SK-N-SH (cell line): Measurements from ENCODE around the gene CSTPP1. TPM values are rescaled to one million over a fixed set of nuclear protein-coding genes. Genes with fewer than 3 reads are reported as not detected.

ENCODE experiments used
- CTCF ChIA-PET: fragments of 300-600, 350-600 bp; formaldehyde crosslinking; extraction: SDS; loops from one replicate; lab custom pipeline; 2021; lab: Yijun Ruan, JAX
- POLR2A ChIA-PET: fragments of 350-600 bp; sonication (Branson Sonifier 250); formaldehyde crosslinking; extraction: SDS; loops from one replicate; lab custom pipeline; 2020; ENCODE audit warnings: antibody characterized with exemption, inconsistent platforms; lab: Yijun Ruan, JAX
- DNase-seq: peaks from one replicate; pipeline ENCODE4 v3.0.0; 2012
- H2AFZ ChIP-seq: fragments of 200-600 bp; sonication (generic); 2 replicates; pipeline ENCODE4 v1.8.1; 2016; ENCODE audit warnings: antibody characterized with exemption, mild to moderate bottlenecking, low read depth
- H3F3A ChIP-seq: fragments of 200-600 bp; sonication (generic); replicated peaks from 2 replicates; pipeline ENCODE3; 2016; ENCODE audit warnings: antibody characterized with exemption, mild to moderate bottlenecking; ENCODE audit not compliant: insufficient read depth
- H3K27ac ChIP-seq, 2 experiments: fragments of 200-500 bp in 1 of 2; fragments of 200-600 bp in 1 of 2; sonication (Bioruptor generic) in 1 of 2; sonication (generic), shearing (Covaris generic) in 1 of 2; 2 replicates each; pipeline versions ENCODE4 v1.5.1 to v1.6.1; 2014 to 2016; ENCODE audit warnings: low read depth in 2 of 2, inconsistent platforms in 1 of 2, low read length in 1 of 2, mild to moderate bottlenecking in 1 of 2, mixed read lengths in 1 of 2
- H3K27me3 ChIP-seq: fragments of 200-600 bp; sonication (generic), shearing (Covaris generic); 2 replicates; pipeline ENCODE4 v1.6.1; 2016; ENCODE audit warnings: mixed run types; ENCODE audit not compliant: insufficient read depth
- H3K36me3 ChIP-seq, 2 experiments: fragments of 200-500 bp in 1 of 2; fragments of 200-600 bp in 1 of 2; sonication (Bioruptor generic) in 1 of 2; sonication (generic) in 1 of 2; replicated peaks in 1 of 2; 2 replicates each; pipeline versions ENCODE3 to v1.5.1; 2014 to 2016; ENCODE audit warnings: low read length in 1 of 2, mild to moderate bottlenecking in 1 of 2; ENCODE audit not compliant: insufficient read depth in 2 of 2, control insufficient read depth in 1 of 2
- H3K4me1 ChIP-seq, 2 experiments: fragments of 200-500 bp in 1 of 2; fragments of 200-600 bp in 1 of 2; sonication (Bioruptor generic) in 1 of 2; sonication (generic), shearing (Covaris generic) in 1 of 2; 2 replicates each; pipeline versions ENCODE4 v1.5.1 to v1.6.1; 2014 to 2016; ENCODE audit warnings: low read depth in 1 of 2, low read length in 1 of 2, mixed run types in 1 of 2; ENCODE audit not compliant: insufficient read depth in 2 of 2, control insufficient read depth in 1 of 2
- H3K4me2 ChIP-seq: fragments of 200-600 bp; sonication (generic), shearing (Covaris generic); 2 replicates; pipeline ENCODE4 v1.6.1; 2017; ENCODE audit warnings: mixed run types
- H3K4me3 ChIP-seq, 2 experiments: fragments of 200-500 bp in 1 of 2; fragments of 200-600 bp in 1 of 2; sonication (Bioruptor generic) in 1 of 2; sonication (generic), shearing (Covaris generic) in 1 of 2; 2 replicates each; pipeline versions ENCODE4 v1.5.1 to v1.8.1; 2014 to 2016; ENCODE audit warnings: low read depth in 2 of 2, inconsistent platforms in 1 of 2, low read length in 1 of 2, mild to moderate bottlenecking in 1 of 2, mixed read lengths in 1 of 2, moderate library complexity in 1 of 2
- H3K79me2 ChIP-seq: fragments of 200-600 bp; sonication (generic); 2 replicates; pipeline ENCODE4 v1.8.1; 2017; ENCODE audit warnings: mild to moderate bottlenecking; ENCODE audit not compliant: insufficient read depth
- H3K9ac ChIP-seq: fragments of 200-600 bp; sonication (generic); 2 replicates; pipeline ENCODE4 v1.6.1; 2017; ENCODE audit warnings: mixed run types
- H3K9me2 ChIP-seq: fragments of 200-600 bp; sonication (generic); 2 replicates; pipeline ENCODE4 v1.6.1; 2017; ENCODE audit warnings: mixed run types
- H3K9me3 ChIP-seq: fragments of 200-600 bp; sonication (generic); 2 replicates; pipeline ENCODE4 v1.6.1; 2017; ENCODE audit warnings: mixed run types, mild to moderate bottlenecking, moderate library complexity
- H4K20me1 ChIP-seq: fragments of 200-600 bp; sonication (generic); 2 replicates; pipeline ENCODE4 v1.6.1; 2017; ENCODE audit warnings: mild to moderate bottlenecking, mixed run types; ENCODE audit not compliant: insufficient read depth
- CHD2 ChIP-seq: fragments of 150-350 bp; IDR thresholded peaks from 2 replicates; pipeline ENCODE4 v1.6.1; 2018; ENCODE audit warnings: low read length; ENCODE audit not compliant: partially characterized antibody
- EP300 ChIP-seq, 2 experiments: IDR thresholded peaks; 2 replicates each; pipeline versions ENCODE4 v1.4.0 to v1.6.1; 2012; ENCODE audit warnings: borderline replicate concordance in 1 of 2, low read depth in 1 of 2, low read length in 1 of 2
- FOSL2 ChIP-seq: IDR thresholded peaks from 2 replicates; pipeline ENCODE4 v1.4.0; 2012; ENCODE audit warnings: low read depth, mild to moderate bottlenecking, moderate library complexity, borderline replicate concordance
- FOXJ3 ChIP-seq: sonication (generic); formaldehyde crosslinking; IDR thresholded peaks from 2 replicates; pipeline ENCODE4 v1.5.1; 2020; ENCODE audit warnings: mild to moderate bottlenecking, missing genetic modification reagents
- GABPA ChIP-seq: IDR thresholded peaks from 2 replicates; pipeline ENCODE4 v1.4.0; 2012; ENCODE audit warnings: low read depth, mild to moderate bottlenecking
- GATA2 ChIP-seq: sonication (generic); formaldehyde crosslinking; IDR thresholded peaks from 2 replicates; pipeline ENCODE4 v1.5.0; 2020; ENCODE audit warnings: mild to moderate bottlenecking, missing genetic modification reagents
- JUND ChIP-seq: IDR thresholded peaks from 2 replicates; pipeline ENCODE4 v1.4.0; 2012
- MEF2A ChIP-seq: IDR thresholded peaks from 2 replicates; pipeline ENCODE4 v1.4.0; 2012; ENCODE audit warnings: low read depth, borderline replicate concordance
- MXI1 ChIP-seq: IDR thresholded peaks from 2 replicates; pipeline ENCODE4 v1.6.1; 2012; ENCODE audit warnings: mild to moderate bottlenecking, low read depth, low read length, improper control_type of control experiment
- NFIC ChIP-seq: IDR thresholded peaks from 2 replicates; pipeline ENCODE4 v1.4.0; 2012; ENCODE audit warnings: borderline replicate concordance
- POLR2AphosphoS5 ChIP-seq: IDR thresholded peaks from 2 replicates; pipeline ENCODE4 v1.6.1; 2012; ENCODE audit warnings: low read depth, low read length
- RXRA ChIP-seq: IDR thresholded peaks from 2 replicates; pipeline ENCODE4 v1.4.0; 2012; ENCODE audit warnings: low read depth, mild to moderate bottlenecking, borderline replicate concordance
- SMC3 ChIP-seq: IDR thresholded peaks from 2 replicates; pipeline ENCODE4 v1.6.1; 2012; ENCODE audit warnings: low read depth, low read length, improper control_type of control experiment
- TAF1 ChIP-seq: IDR thresholded peaks from 2 replicates; pipeline ENCODE4 v1.6.1; 2012; ENCODE audit warnings: low read depth, mild to moderate bottlenecking, low read length, moderate library complexity, borderline replicate concordance
- TCF12 ChIP-seq: IDR thresholded peaks from 2 replicates; pipeline ENCODE4 v1.4.0; 2012
- WGBS: methylation state at CpG from one replicate; pipeline ENCODE4 v1.1.6; 2017; ENCODE audit warnings: low lambda C conversion rate; 5-methylcytosine and 5-hydroxymethylcytosine counted together
- polyA plus RNA-seq, 3 experiments: library from polyadenylated mRNA; depleted of rRNA; stranded (reverse); fragments of >200 nt; gene quantifications; 2 replicates each; pipeline ENCODE4 v1.2.3, GENCODE V29; 2012
- TF ChIP-seq, protein P1 (sequence below): fragments of 200-600 bp; sonication (generic); IDR thresholded peaks from 2 replicates; pipeline ENCODE4 v1.6.1; 2017; ENCODE audit warnings: antibody characterized with exemption, mild to moderate bottlenecking, moderate library complexity
- TF ChIP-seq, protein P2 (sequence below): fragments of 150-350 bp; IDR thresholded peaks from 2 replicates; pipeline ENCODE4 v1.6.1; 2016; ENCODE audit warnings: mild to moderate bottlenecking, low read depth, low read length
- TF ChIP-seq, protein P3 (sequence below): IDR thresholded peaks from 2 replicates; pipeline ENCODE4 v1.4.0; 2012; ENCODE audit warnings: low read depth
- TF ChIP-seq, protein P4 (sequence below): IDR thresholded peaks from 2 replicates; pipeline ENCODE4 v1.4.0; 2012; ENCODE audit warnings: low read depth, borderline replicate concordance
- TF ChIP-seq, protein P5 (sequence below): IDR thresholded peaks from 2 replicates; pipeline ENCODE4; 2012

The CSTPP1 gene
- polyA plus RNA-seq, 1 of the 3 experiments (the other 2 are of a cell fraction): 85.7 TPM

DNA sequence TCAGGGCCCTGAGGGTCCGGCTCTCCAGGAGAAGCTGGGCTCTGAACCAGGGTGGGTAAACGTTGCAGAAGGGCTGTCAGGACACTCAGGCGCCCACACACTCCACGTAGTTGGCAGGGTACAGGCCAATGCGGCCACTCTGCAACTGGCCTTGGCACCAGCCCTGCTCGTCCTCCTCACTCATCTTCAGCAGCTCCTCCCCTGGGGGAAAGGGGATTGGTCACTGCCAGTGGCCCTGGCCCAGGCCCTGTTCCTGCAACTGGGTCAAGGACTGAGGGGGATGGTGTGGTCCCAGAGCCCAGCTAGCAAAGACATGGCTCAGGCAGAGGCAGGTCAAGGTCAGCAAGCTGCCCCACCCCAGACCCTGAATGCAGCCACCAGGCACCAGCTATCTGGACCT lies 241.3 kb downstream of the CSTPP1 start:
- H3K27me3 ChIP-seq: no peaks in the 10 kb centered on the region
- TF ChIP-seq EP300 (IDR thresholded peaks at IDR 0.05; ENCODE audit: borderline replicate concordance in 1 of 2, low read depth in 1 of 2, low read length in 1 of 2) (no peak), TAF1 (no peak), FOSL2 (no peak), SMC3 (no peak), TCF12 (no peak), CHD2 (no peak)
- TF ChIP-seq, protein P1, sequence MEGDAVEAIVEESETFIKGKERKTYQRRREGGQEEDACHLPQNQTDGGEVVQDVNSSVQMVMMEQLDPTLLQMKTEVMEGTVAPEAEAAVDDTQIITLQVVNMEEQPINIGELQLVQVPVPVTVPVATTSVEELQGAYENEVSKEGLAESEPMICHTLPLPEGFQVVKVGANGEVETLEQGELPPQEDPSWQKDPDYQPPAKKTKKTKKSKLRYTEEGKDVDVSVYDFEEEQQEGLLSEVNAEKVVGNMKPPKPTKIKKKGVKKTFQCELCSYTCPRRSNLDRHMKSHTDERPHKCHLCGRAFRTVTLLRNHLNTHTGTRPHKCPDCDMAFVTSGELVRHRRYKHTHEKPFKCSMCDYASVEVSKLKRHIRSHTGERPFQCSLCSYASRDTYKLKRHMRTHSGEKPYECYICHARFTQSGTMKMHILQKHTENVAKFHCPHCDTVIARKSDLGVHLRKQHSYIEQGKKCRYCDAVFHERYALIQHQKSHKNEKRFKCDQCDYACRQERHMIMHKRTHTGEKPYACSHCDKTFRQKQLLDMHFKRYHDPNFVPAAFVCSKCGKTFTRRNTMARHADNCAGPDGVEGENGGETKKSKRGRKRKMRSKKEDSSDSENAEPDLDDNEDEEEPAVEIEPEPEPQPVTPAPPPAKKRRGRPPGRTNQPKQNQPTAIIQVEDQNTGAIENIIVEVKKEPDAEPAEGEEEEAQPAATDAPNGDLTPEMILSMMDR: no peak
- TF ChIP-seq, protein P2, sequence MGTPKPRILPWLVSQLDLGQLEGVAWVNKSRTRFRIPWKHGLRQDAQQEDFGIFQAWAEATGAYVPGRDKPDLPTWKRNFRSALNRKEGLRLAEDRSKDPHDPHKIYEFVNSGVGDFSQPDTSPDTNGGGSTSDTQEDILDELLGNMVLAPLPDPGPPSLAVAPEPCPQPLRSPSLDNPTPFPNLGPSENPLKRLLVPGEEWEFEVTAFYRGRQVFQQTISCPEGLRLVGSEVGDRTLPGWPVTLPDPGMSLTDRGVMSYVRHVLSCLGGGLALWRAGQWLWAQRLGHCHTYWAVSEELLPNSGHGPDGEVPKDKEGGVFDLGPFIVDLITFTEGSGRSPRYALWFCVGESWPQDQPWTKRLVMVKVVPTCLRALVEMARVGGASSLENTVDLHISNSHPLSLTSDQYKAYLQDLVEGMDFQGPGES: no peak
- TF ChIP-seq, all 33 proteins: peak for 0
- 72% methylated on average over 6 of the region's 6 CpGs for WGBS
- Histone ChIP-seq H3K9me3 (no peaks in the 10 kb centered on the region), H3F3A (peaks cover 12% of the 10 kb centered on the region), H3K79me2 (peaks cover 38% of the 10 kb centered on the region), H3K36me3 (peaks cover 6 to 18% of the 10 kb centered on the region in 2 experiments), H4K20me1 (no peaks in the 10 kb centered on the region), H3K4me2 (peak overlapping the region; percentile 99), H3K4me1 (peaks cover 15 to 18% of the 10 kb centered on the region in 2 experiments), H3K27ac (peak overlapping the region; percentile 94; a peak in 3 of 4 replicates), H3K9ac (peak overlapping the region; percentile 94; the same call in 1 of the 2 replicates), H3K4me3 (no peak overlapping the region; a peak in 1 of 4 replicates), H3K9me2 (no peaks in the 10 kb centered on the region), H2AFZ (peak overlapping the region; percentile 99; the same call in 1 of the 2 replicates)
- POLR2A ChIA-PET: interaction anchor here (1.3 to 3.3 kb wide), 3 partner anchors 10 to 71 kb away, joined by 3 to 16 read pairs (median 5); partner anchors contain the start of gene ACP2
- no peak for DNase-seq
- CTCF ChIA-PET: interaction anchor here (0.6 to 4.2 kb wide), 26 partner anchors 8 to 286 kb away, joined by 3 to 78 read pairs (median 4); partner anchors contain the start of genes ACP2, DDB2, MYBPC3 and NR1H3

DNA sequence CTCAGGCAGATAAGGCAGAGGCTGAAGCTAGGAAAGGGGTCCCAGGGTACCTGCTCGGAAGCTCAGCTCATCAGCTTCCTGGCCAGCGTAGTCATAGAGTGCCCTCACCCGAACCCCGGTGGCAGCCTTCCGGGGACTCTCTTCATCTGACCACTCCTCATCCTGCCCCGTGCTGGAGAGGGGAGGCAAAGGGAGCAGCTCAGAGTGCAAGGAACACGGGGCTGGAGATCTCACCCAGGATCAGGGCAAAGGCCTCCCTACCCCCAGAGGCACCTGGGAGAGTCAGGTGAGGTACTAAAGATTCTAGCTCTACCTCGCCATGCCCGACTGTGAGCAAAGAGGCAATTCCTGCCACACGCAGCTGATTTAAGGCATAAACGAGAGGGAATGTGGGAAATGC lies 241.8 kb downstream of the CSTPP1 start:
- no peak overlapping the region for H3K4me3 ChIP-seq
- 86% methylated on average over 8 of the region's 11 CpGs for WGBS
- POLR2A ChIA-PET: interaction anchor here (1.2 to 3.3 kb wide), 4 partner anchors 9 to 71 kb away, joined by 3 to 16 read pairs (median 5); partner anchors contain the start of gene ACP2
- no peak for DNase-seq
- no peak overlapping the region for H3K4me2 ChIP-seq
- no peak for TF ChIP-seq CHD2
- TF ChIP-seq, protein P3, sequence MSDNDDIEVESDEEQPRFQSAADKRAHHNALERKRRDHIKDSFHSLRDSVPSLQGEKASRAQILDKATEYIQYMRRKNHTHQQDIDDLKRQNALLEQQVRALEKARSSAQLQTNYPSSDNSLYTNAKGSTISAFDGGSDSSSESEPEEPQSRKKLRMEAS: no peak
- no peak for TF ChIP-seq JUND
- TF ChIP-seq, protein P4, sequence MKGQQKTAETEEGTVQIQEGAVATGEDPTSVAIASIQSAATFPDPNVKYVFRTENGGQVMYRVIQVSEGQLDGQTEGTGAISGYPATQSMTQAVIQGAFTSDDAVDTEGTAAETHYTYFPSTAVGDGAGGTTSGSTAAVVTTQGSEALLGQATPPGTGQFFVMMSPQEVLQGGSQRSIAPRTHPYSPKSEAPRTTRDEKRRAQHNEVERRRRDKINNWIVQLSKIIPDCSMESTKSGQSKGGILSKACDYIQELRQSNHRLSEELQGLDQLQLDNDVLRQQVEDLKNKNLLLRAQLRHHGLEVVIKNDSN: no peak
- TF ChIP-seq POLR2AphosphoS5: no peak
- TF ChIP-seq, protein P2: no peak
- no peak for TF ChIP-seq FOXJ3 (CRISPR knock-in tag)
- TF ChIP-seq, protein P5, sequence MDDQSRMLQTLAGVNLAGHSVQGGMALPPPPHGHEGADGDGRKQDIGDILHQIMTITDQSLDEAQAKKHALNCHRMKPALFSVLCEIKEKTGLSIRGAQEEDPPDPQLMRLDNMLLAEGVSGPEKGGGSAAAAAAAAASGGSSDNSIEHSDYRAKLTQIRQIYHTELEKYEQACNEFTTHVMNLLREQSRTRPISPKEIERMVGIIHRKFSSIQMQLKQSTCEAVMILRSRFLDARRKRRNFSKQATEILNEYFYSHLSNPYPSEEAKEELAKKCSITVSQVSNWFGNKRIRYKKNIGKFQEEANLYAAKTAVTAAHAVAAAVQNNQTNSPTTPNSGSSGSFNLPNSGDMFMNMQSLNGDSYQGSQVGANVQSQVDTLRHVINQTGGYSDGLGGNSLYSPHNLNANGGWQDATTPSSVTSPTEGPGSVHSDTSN: no peak
- no peak for TF ChIP-seq NFIC
- no peak for TF ChIP-seq GATA2 (CRISPR knock-in tag)
- TF ChIP-seq RXRA: no peak
- TF ChIP-seq MEF2A: no peak
- TF ChIP-seq MXI1: no peak
- no peak for TF ChIP-seq GABPA
- H2AFZ ChIP-seq: no peak overlapping the region
- no peaks in the 10 kb centered on the region for H4K20me1 ChIP-seq
- H3K79me2 ChIP-seq: peaks cover 34% of the 10 kb centered on the region
- no peaks in the 10 kb centered on the region for H3K27me3 ChIP-seq
- no peak overlapping the region for H3K9ac ChIP-seq
- peaks cover 12% of the 10 kb centered on the region for H3F3A ChIP-seq
- peaks cover 6 to 14% of the 10 kb centered on the region in 2 experiments for H3K36me3 ChIP-seq
- H3K9me3 ChIP-seq: no peaks in the 10 kb centered on the region
- H3K27ac ChIP-seq: peak overlapping the region in 1 of 2 experiments; percentile 94; a peak in 1 of 4 replicates
- CTCF ChIA-PET: interaction anchor here (0.7 to 4.2 kb wide), 24 partner anchors 10 to 287 kb away, joined by 3 to 78 read pairs (median 4); partner anchors contain the start of genes ACP2, DDB2, MYBPC3 and NR1H3
- H3K4me1 ChIP-seq: peaks cover 15 to 18% of the 10 kb centered on the region in 2 experiments
- H3K9me2 ChIP-seq: no peaks in the 10 kb centered on the region
